ENCODE results near the gene CCDC27.

The CCDC27 gene

DNA sequence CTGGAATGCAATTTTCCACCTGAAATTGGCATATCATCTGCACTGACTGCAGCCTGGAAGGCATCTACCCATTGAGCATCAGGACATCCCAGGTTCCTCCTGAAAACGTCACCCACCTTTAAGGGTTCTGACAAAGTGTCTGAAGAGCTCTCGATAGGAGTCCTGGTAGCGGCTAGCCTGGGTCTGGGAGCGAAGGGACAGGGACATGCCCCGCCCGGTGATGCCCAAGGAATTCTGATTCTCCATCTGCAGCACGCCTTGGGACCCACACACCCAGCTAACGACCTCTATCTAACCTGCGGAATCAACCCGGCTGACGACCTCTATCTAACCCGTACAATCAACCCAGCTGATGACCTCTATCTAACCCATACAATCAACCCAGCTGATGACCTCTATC is 13.3 kb upstream of the CCDC27 start:
- Histone ChIP-seq H3K4me1 (no peaks in the 10 kb centered on the region), H3K36me3 (no peaks in the 10 kb centered on the region), H3K27me3 (no peaks in the 10 kb centered on the region), H3K9me3 (no peaks in the 10 kb centered on the region), H3K4me3 (ENCODE audit: low read depth, low read length) (no peak overlapping the region)
- no peak for DNase-seq
- TF ChIP-seq CTCF (IDR thresholded peaks at IDR 0.05; ENCODE audit: low read depth, low read length), result no peak

DNA sequence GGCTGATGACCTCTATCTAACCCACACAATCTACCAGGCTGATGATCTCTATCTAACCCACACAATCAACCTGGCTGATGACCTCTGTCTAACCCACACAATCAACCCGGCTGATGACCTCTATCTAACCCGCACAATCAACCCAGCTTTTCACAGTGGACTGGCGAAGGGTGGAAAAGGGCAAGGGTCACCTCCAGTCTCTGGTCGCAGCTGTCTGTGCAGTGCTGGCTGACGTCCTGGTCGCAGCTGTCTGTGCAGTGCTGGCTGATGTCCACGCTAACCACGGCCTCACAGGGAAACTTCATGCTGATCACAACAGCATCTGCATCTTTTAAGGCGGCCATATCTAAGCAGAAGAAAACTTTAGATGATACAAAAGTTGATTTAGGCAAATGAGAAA is 12.2 kb upstream of the CCDC27 start:
- TF ChIP-seq CTCF (IDR thresholded peaks at IDR 0.05; ENCODE audit: low read depth, low read length), result no peak
- H3K27me3 ChIP-seq, result no peaks in the 10 kb centered on the region
- H3K4me1 ChIP-seq, result no peaks in the 10 kb centered on the region
- H3K4me3 ChIP-seq (ENCODE audit: low read depth, low read length), result no peak overlapping the region
- H3K9me3 ChIP-seq, result no peaks in the 10 kb centered on the region
- no peaks in the 10 kb centered on the region for H3K36me3 ChIP-seq
- no peak for DNase-seq

GRCh38 chr1:3740752-3741151 is 11.5 kb upstream of the CCDC27 start:
- no peak for DNase-seq
- Histone ChIP-seq H3K9me3 (no peaks in the 10 kb centered on the region), H3K36me3 (no peaks in the 10 kb centered on the region), H3K4me1 (no peaks in the 10 kb centered on the region), H3K4me3 (ENCODE audit: low read depth, low read length) (no peak overlapping the region), H3K27me3 (no peaks in the 10 kb centered on the region)
- TF ChIP-seq CTCF (IDR thresholded peaks at IDR 0.05; ENCODE audit: low read depth, low read length), result no peak

- Histone ChIP-seq H3K27me3 (no peaks in the 10 kb centered on the region), H3K36me3 (no peaks in the 10 kb centered on the region), H3K9me3 (no peaks in the 10 kb centered on the region), H3K4me3 (ENCODE audit: low read depth, low read length) (no peak overlapping the region), H3K4me1 (no peaks in the 10 kb centered on the region)
- TF ChIP-seq CTCF (IDR thresholded peaks at IDR 0.05; ENCODE audit: low read depth, low read length), result no peak
- no peak for DNase-seq
Measured at GRCh38 chr1:3741566-3742438, 10.4 kb upstream of the CCDC27 start.

- no peaks in the 10 kb centered on the region for H3K27me3 ChIP-seq
- TF ChIP-seq CTCF (IDR thresholded peaks at IDR 0.05; ENCODE audit: low read depth, low read length), result no peak
- no peaks in the 10 kb centered on the region for H3K4me1 ChIP-seq
- H3K36me3 ChIP-seq, result no peaks in the 10 kb centered on the region
- no peak overlapping the region for H3K4me3 ChIP-seq (ENCODE audit: low read depth, low read length)
- DNase-seq, result no peak
- no peaks in the 10 kb centered on the region for H3K9me3 ChIP-seq
Measured at GRCh38 chr1:3742439-3743298, 9.6 kb upstream of the CCDC27 start.
